Gastrocnemius medialis (tissue), 4 donors: ENCODE measurements around the gene FGF14.

Experiments
- CTCF ChIP-seq, 5 experiments: fragments of 450-650 bp in 3 of 5; fragments of 200-600 bp in 2 of 5; sonication (generic) in 2 of 5; IDR thresholded peaks in 4 of 5; conservative IDR thresholded peaks in 1 of 5; 1 replicate in 4 of 5; 2 replicates in 1 of 5; pipeline ENCODE4 v1.5.1; 2016 to 2019; ENCODE audit warnings: antibody characterized with exemption in 5 of 5, mild to moderate bottlenecking in 3 of 5, moderate library complexity in 3 of 5
- POLR2A ChIP-seq, 2 donors: fragments of 450-650 bp; IDR thresholded peaks; one replicate each; pipeline ENCODE4 v1.6.1; 2017; ENCODE audit warnings: antibody characterized with exemption in 2 of 2, mild to moderate bottlenecking in 2 of 2, moderate library complexity in 2 of 2

GRCh38 chr13:102103469-102103868 is 298.4 kb downstream of the FGF14 start:
- no peak for TF ChIP-seq CTCF (IDR thresholded peaks at IDR 0.05 in 4 of 5, conservative IDR thresholded peaks at IDR 0.05 in 1 of 5)
- TF ChIP-seq POLR2A (IDR thresholded peaks at IDR 0.05), result no peak
